AG04450 (cell line): ENCODE results near the gene DSG4. TPM values are rescaled to one million over a fixed set of nuclear protein-coding genes. Genes with fewer than 3 reads are reported as not detected.

Experiments used
- CTCF ChIA-PET: fragments of 300-600, 350-600 bp; formaldehyde crosslinking; extraction: SDS; loops from one replicate; lab custom pipeline; 2022; ENCODE audit warnings: antibody characterized with exemption, inconsistent platforms; lab: Charles Lee
- POLR2A ChIA-PET: fragments of 350-600 bp; formaldehyde crosslinking; extraction: SDS; loops from one replicate; lab custom pipeline; 2021; ENCODE audit warnings: antibody characterized with exemption, inconsistent platforms; lab: Yijun Ruan, JAX
- DNase-seq: peaks from one replicate; pipeline ENCODE4 v3.0.0-alpha.2; 2011; ENCODE audit warnings: low read depth, low spot score
- H3K27ac ChIP-seq: one replicate; pipeline ENCODE4 v1.5.1; 2012; ENCODE audit warnings: low read depth, low read length, control low read depth
- H3K27me3 ChIP-seq: one replicate; pipeline ENCODE4 v1.6.0; 2012; ENCODE audit warnings: low read length; ENCODE audit not compliant: control insufficient read depth, insufficient read depth
- H3K4me3 ChIP-seq: 2 replicates; pipeline ENCODE4 v1.5.1; 2011; ENCODE audit warnings: mild to moderate bottlenecking, low read depth, low read length, control low read depth
- H3K9me3 ChIP-seq: 2 replicates; pipeline ENCODE4 v1.5.1; 2012; ENCODE audit warnings: low read length; ENCODE audit not compliant: control insufficient read depth, insufficient read depth
- polyA plus RNA-seq: library from polyadenylated mRNA; depleted of rRNA; stranded (reverse); fragments of >200 nt; gene quantifications from 2 replicates; pipeline ENCODE4 v1.2.3, GENCODE V29; 2011
- TF ChIP-seq, protein P1 (sequence below): IDR thresholded peaks from 2 replicates; pipeline ENCODE4 v1.5.1; 2011; ENCODE audit warnings: low read depth, low read length, control low read depth, inconsistent platforms

DSG4 gene
- polyA plus RNA-seq, 1 experiment, result not detected

DNA sequence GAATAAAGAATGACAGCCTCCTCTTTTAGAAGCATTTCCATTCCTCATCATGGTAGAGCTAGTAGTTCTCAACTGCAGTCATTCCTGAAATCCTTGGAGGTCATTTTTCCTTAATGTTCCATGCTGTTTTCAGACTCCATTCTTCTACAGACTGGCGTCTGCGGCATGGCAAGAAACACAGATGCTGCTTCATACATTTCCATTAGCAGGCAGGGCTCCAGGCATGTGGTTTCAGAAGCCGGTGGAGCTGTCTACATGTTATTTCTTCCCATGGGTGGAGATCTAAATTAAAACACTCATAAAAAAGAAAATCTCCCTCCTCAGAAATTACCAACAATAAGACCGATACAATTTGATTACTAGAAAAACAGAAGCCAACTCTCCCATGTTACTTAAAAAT is 64.9 kb downstream of the DSG4 start:
- H3K27me3 ChIP-seq, result no peaks in the 10 kb centered on the region
- H3K9me3 ChIP-seq, result peaks cover 4% of the 10 kb centered on the region
- ChIA-PET CTCF (no interaction called here), POLR2A (no interaction called here)
- TF ChIP-seq, protein P1, sequence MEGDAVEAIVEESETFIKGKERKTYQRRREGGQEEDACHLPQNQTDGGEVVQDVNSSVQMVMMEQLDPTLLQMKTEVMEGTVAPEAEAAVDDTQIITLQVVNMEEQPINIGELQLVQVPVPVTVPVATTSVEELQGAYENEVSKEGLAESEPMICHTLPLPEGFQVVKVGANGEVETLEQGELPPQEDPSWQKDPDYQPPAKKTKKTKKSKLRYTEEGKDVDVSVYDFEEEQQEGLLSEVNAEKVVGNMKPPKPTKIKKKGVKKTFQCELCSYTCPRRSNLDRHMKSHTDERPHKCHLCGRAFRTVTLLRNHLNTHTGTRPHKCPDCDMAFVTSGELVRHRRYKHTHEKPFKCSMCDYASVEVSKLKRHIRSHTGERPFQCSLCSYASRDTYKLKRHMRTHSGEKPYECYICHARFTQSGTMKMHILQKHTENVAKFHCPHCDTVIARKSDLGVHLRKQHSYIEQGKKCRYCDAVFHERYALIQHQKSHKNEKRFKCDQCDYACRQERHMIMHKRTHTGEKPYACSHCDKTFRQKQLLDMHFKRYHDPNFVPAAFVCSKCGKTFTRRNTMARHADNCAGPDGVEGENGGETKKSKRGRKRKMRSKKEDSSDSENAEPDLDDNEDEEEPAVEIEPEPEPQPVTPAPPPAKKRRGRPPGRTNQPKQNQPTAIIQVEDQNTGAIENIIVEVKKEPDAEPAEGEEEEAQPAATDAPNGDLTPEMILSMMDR, result no peak
- no peak overlapping the region for H3K4me3 ChIP-seq
- DNase-seq, result no peak
- H3K27ac ChIP-seq, result no peak overlapping the region

DNA sequence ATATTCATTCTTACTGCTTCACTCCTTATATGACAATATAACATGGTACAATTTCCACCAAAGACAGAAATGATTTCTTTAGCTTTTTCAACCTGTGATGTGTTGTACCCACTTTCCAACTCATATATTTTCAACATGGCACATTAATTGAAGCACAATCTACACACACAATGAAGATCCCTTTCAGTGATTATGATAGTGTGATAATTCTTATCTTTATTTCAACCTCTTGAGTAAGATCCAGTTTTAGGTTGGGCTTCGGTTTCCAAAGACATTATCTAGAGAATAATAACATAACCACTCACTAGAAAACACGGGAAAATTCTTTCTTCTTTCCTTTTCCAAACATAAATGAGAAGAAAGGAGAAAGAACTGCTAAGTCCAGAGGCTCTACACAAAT is 67.6 kb downstream of the DSG4 start:
- ChIA-PET CTCF (no interaction called here), POLR2A (no interaction called here)
- H3K9me3 ChIP-seq, result peaks cover 6% of the 10 kb centered on the region
- TF ChIP-seq, protein P1, result no peak
- H3K27ac ChIP-seq, result no peak overlapping the region
- no peak for DNase-seq
- no peaks in the 10 kb centered on the region for H3K27me3 ChIP-seq
- no peak overlapping the region for H3K4me3 ChIP-seq

DNA sequence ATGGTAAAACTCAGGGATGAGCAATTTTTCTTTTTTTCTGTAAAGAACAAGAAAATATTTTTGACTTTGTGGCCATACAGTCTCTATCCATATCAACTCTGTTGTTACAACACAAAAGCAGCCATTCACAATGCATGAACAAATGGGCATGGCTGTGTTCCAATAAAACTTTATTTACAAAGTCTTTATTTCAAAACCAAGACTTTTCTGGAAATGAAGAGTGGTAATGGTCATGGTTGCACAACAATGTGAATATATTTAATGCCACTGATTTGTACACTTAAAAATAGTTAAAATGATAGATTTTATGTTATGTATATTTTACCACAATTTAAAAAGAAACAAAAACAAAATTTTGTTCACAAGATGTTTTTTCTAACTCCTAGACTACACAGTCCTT is 69.3 kb downstream of the DSG4 start:
- Histone ChIP-seq H3K4me3 (no peak overlapping the region), H3K27ac (no peak overlapping the region), H3K27me3 (no peaks in the 10 kb centered on the region), H3K9me3 (peaks cover 6% of the 10 kb centered on the region)
- TF ChIP-seq, protein P1, result no peak
- ChIA-PET CTCF (no interaction called here), POLR2A (no interaction called here)
- no peak for DNase-seq

DNA sequence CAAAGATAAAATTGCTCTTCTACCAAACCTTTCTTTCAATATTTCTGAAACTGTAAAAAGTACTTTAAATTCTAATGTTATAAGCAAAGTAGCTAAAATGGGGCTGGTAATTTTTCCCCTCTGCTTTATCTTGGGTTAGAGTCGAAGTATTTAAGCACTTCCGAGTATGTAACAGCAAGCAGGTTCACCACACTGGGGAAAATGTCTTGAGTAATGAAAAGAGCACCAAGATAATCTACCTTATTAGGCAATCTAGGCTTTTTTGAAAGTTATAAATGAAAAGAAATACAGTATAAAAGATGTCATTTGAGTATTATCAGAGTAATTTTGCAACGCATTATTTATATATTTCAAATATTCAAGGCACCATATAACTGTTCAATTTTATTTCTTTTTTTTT is 70.3 kb downstream of the DSG4 start:
- TF ChIP-seq, protein P1, result no peak
- Histone ChIP-seq H3K27me3 (no peaks in the 10 kb centered on the region), H3K4me3 (no peak overlapping the region), H3K27ac (no peak overlapping the region), H3K9me3 (peaks cover 6% of the 10 kb centered on the region)
- CTCF ChIA-PET, result no interaction called here
- DNase-seq, result no peak
- POLR2A ChIA-PET, result no interaction called here

DNA sequence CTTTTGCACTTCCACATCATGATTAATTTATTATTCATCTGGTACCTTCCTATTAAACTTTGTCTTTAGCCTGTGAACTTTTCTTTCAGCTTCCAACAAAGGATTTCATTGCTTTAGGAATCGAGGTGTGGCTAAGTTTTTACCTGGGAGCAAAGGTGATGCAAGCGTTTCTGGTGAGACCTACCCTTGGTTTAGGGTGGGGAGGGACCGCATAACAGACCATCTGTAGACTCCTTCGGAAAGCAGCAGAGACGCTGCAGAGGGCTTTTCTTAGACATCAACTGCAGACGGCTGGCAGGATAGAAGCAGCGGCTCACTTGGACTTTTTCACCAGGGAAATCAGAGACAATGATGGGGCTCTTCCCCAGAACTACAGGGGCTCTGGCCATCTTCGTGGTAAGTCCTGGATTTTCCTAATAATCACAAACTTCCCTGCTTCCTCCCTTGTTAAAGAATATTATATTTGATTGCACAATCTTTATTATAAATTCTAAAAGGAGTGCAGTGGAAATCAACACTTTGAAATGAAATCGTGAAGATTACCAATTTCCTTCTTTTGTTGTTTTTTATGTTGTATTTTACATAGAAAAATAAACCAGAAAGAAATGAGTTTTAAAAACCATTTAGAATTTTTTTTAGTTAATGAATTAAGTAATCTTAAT is 71.1 kb downstream of the DSG4 start, which contains the start of gene DSG3:
DSG3 (plus strand) TSS at position 212 of the 662 bp plus-strand sequence; CDS start at position 349, 137 bp downstream.
- no peak for DNase-seq
- POLR2A ChIA-PET, result no interaction called here
- Histone ChIP-seq H3K27ac (no peak within 1 kb of the TSS), H3K9me3 (peaks cover 12% of the 10 kb centered on the region), H3K4me3 (no peak within 1 kb of the TSS), H3K27me3 (no peaks in the 10 kb centered on the region)
- TF ChIP-seq, protein P1, result no peak
- CTCF ChIA-PET, result no interaction called here
